DMS153 treated with DMSO at 0.1 percent for 48 hours (cell line): ENCODE data around the gene SLCO3A1.

Source experiments
- DNase-seq: peaks from one replicate; lab custom pipeline; 2025; ENCODE audit not compliant: unreplicated experiment; lab: John Stamatoyannopoulos, UW

The SLCO3A1 gene

DNA sequence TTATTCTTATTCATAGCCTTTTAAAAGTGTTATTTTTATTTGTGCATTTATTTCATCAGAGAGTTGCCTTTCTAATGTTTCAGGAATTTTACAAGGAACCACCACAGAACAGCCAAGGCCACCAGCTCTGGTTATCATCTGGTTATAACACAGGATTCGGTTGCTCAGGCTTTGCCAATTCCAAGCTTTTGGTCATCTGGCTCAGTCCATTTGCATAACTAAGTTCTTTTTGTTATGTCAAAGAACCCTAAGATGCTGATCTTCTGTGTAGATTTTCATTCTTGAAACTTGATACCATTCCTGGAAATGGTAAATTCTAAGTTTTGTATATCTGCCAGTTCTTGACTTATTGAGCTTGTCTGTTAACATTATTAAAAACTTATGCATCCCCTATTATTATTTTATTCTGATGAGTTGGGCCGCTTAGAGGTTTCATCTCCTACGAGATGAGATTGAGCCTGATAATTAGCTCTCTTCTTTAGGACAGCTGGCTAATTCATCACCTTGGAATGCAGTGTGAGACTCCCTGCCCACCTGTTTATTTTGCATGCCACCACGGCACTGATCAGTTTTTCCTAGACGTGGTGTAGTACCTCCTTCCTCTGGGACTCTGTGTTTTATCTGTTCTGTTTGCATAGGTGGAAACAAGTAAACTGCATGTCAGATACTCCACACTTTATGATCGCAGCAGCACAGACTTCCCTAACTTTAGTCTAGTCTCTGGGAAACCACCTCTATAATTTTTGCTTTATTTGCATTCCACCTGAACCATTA lies 264.8 kb downstream of the SLCO3A1 start:
- no peak for DNase-seq

DNA sequence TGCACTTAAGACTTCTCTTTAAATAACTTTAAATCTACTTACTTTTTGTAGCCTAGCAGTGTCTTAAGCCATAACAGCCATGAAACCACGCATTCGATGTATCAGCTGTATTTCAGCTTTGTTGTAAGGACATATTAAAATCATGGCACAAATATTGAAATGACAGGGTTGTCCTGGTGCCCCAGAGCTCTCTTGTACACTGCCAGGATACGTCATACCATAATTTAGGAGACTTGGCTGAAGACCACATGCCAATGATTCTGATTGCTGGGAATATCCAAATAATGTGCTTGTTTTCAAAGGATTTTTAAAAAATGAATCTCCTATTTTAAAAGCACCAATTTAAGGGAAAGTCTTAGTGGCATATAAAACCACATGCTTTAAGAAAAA lies 265.4 kb downstream of the SLCO3A1 start:
- DNase-seq = no peak

DNA sequence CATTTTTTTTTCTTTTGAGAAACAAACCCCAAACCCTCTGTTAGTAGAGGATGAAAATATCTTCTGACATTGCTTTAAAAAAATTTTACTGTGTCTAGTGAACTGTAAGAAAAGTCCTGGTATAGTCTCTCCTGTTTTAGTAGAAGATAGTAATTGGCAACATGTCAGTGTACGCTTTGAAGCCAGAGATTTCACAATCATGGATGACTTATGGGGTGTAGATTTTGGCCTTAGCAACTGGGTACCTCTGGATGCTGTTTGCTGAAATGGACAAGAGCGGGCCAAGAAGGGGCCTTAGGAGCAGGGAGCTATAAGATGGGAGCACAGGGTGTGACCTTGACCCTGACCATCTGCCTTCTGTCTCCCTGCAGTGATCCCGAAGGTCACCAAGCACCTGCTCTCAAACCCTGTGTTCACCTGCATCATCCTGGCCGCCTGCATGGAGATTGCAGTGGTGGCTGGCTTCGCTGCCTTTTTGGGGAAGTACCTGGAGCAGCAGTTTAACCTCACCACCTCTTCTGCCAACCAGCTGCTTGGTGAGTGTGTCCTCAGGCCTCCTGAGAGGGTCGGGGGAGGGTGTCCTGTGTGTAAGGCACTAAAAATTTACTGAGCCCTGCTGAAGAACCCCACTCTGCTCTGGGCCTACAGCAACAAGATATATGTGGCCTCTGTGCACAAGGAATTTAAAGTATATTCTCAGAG lies 266.7 kb downstream of the SLCO3A1 start:
- DNase-seq = no peak

DNA sequence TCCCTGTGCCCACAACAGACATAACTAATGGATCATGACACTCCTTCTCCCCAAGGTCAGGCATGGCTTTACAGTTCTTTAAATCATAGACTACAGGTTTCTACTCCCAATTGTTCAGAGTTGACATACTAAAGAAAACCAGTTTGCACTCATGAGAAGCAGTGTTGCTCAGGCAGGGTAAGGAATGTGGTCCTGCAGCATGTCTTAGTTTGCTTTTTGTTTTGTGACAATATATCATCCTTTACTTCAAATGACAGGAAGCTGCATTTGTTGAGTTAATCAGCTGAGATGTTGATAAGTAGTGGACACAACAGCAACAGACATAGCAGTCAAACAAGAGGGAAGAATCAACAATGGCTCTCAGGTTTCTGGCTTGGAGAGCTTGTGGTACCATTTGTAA lies 267.5 kb downstream of the SLCO3A1 start:
- DNase-seq = no peak

DNA sequence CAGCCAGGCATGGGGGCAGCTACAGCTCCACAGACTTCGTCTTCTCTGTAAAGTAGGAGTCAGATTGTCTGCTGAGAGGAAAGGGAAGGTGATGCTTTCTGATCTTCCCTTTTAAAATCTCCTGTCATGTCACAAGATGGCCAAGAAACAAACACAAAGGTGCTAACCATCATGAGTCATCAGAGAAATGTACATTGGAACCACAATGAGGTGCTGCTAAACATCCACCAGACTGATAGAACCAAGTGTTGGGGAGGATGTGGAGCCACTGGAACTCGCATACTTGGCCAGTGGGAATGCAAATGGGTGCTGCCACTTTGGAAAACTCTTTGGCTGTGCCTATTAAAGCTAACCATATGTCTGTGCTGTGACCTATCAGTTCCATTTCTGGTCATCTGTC lies 268.8 kb downstream of the SLCO3A1 start:
- DNase-seq = no peak

DNA sequence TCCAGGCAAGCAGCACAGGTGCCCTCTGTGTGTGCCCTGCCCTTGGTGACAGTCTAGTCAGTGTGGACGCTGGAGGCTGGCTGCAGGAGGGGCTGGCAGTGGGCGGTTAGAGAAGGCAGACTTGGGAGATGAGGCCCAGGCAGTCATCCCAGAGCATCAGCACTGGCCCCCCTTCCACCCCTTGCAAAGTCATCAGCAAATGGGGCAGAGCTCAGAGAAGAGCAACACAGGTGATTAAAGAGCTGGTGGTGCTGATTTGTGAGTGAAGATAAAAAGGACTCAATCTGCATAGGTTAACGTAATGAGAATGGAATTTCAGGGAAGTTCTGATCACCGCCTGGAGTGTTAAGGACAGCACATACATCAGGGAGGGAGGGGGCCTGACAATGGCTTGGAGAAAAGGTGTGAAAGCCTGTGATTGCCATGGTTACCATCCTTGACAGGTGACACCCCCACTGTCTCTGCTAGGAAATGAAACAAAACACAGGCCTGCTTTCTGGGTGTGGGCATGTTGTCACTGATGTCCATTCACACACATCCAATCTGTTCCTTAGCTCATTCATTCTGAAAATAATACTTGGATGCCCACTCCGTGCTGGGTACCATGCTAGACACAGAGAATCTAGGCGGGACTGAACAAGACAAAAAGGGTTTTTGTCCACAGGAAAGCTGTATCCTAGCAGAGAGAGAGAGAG lies 270.6 kb downstream of the SLCO3A1 start:
- DNase-seq = no peak

DNA sequence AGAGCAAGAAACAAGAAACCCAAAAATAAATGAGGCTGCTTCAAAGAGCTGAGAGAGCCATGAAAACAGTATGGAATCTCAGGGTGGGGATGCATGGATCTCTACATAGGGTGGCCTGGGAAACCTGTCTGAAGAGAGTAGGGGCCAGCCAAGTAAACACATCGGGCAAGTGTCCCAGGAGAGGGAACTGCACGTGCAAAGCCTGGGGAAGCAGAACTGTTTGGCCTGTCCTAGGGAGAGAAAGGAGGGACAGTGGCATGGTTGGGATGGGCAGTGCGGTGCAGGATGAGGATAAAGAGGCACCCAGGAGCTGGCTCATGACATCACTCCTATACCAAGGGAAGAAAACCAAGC lies 271.1 kb downstream of the SLCO3A1 start:
- DNase-seq = no peak

DNA sequence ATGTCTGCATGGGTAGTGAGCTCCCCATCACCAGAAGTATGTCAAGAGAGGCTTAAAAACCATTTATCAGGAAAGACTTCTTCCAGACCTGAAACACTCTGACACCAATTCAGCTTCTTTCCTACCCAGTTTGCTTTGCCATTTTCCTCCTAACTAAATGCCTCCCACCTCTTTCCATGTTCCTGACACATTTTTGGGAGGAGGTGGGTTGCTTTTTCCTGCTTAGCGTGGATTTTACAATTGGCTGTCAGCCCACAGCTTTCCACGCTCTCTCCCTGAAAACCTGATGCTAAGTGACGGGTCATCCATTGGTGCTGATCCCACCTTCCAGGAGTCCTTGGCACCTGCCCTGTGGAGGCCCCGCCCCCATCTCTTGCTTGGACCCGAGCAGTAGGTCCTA lies 275.3 kb downstream of the SLCO3A1 start:
- DNase-seq = no peak

DNA sequence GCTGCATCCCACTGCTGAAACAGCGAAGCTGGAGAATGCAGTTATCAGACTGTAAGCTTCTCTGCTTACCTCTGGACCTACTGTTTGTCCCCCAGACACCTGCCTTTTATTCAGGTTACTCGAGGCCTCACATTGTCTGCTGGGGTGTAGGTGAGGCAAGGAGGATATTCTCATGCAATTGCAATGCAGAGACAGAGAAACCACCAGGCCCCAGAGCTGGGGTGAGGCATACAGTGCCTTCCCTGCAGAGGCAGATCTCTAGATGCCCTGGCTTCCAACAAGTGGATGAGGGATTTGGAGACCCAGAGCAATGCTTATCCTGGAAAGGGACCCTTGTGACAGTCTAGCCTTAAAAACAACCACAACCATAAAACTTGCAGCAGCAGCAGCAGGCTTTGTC lies 276.7 kb downstream of the SLCO3A1 start:
- no peak for DNase-seq

DNA sequence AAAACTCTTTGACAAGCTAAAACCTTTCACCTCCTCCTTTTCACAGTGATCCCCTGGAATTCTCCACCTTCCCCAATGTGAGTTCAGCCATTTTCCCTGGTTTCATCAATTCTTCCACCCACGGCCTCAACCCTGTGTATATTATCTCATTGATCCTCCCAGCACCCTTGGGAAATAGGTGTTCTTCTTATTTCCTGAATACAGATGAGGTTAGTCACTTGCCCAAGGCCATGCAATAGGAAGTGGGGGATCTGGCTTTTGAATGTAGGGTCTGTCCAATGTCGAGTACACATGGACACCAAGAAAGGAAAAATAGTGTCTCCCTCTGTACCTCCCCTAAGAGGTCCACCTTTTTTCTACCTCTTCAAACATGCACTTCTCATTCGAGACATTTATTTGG lies 277.4 kb downstream of the SLCO3A1 start:
- DNase-seq = no peak

DNA sequence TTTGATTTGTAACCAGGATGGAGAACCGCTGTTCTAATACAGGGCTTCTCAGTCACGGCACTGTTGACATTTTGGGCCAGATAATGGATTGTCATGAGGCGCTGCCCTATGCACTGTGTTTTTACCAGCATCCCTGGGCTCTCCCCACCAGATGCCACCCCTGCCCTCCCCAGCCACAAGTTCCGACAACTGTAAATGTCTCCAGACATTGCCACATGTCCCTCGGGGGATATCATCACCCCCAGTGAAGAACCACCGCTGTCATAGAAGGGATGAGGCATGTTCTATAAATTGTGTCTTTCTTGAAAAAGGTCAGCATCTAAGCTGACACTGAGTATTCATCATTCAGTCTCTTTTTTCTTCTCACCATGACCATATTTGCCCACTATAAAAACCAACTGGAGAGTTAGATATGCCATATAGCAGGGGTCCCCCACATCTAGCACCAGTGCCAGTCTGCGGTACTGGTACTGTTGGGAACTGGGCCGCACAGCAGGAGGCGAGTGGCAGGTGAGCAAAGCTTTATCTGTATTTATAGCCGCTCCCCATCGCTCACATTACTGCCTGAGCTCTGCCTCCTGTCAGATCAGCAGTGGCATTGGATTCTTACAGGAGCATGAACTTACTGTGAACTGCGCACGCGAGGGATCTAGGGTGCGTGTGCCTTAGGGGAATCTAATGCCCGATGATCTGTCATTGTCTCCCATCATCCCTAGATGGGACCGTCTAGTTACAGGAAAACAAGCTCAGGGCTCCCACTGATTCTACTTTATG lies 279.7 kb downstream of the SLCO3A1 start:
- DNase-seq = no peak

DNA sequence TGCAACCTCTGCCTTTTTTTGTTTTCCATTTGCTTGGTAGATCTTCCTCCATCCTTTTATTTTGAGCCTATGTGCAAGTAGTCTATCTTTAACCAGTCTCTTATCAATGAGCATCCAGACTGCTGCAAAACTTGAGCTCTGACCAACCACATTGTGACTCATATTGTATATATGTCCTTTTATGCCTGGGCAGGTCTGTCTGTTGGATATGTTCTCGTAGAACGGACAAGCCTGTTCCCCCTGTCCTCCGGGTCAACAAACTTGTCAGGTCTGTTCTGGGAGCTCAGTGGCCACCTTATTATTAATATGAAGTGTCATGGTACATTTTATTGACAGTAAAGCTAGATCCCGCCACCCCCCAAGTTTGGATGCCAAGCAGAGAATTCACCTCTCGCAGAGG lies 287.3 kb downstream of the SLCO3A1 start:
- no peak for DNase-seq

DNA sequence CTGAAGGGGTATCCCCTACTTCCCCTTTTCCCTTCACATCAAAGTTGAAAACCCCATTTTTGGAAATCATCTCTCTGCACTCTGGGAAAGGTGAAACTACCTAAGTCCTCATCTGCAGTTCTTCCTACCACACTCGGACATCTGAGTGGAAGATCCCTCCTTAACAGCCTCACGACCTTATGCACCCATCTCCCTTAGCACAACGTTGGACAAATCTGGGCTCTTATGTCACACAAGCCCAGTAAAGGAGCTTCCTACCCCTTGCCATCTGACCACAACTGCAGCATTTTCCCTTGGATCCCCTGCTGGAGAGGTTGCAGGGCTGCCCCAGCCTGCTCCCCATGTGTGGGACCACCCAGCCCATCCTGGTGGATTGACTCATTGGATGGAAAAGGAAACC lies 288.1 kb downstream of the SLCO3A1 start:
- DNase-seq = no peak

DNA sequence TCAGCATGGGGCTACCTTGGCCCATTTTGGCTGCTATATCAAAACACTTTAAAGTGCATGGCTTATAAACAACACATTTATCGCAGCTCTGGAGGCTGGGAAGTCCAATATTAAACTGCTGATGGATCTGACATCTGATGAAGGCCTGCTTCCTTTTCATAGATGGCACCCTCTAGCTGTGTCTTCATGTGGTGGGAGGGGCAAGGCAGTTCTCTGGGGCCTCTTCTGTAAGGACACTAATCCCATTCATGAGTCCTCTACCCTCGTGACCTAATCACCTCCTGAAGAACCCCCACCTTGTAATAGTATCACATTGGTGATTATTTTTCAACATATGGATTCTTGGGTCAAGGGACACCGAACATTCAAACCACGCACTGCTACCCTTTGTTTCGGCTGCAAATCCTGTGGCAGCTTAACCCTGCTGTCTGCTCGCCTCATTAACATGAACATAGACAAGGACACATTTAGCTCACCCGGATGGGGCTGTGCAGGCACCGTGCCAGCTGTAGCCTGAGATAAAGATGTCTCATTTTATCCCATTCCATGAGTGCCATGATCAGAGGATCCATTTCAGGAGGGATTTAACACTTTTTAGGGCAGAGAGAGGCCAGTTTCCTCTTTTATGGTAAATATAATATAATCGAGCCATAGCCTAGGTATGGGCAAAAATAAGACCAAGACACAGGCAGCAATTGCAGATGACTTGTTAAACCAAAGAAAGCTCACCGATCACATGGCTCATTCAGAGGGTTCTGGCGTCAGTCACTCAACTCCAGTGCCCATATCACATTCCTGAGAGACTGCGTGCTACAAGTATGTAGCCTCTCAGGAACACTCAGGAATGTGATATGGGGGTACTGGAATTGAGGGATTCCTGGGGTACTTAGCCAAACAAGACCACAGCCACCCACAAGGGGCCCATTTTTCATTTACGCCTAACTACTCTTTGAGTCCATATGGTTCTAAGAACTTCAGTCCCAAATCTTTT lies 289.0 kb downstream of the SLCO3A1 start:
- no peak for DNase-seq

DNA sequence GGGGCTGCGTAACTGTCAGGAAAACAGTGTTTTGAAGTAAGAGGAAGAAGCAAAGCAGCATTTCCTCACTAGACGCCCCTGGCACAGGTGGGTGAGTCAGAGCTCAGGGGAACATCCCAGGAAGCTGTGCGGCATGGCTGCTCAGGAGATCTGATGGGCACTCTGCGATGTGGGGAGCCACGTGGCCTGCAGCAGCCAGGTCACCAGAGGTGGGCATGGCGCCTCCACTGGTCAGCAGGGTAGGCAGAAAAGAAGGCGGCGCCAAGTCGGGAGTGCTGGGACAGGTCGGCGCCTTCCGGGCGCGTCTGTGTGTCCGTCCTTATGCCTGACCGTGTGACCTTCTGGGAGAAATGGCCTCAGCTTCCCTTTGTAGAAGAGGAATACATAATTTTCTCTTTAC lies 290.3 kb downstream of the SLCO3A1 start:
- no peak for DNase-seq

DNA sequence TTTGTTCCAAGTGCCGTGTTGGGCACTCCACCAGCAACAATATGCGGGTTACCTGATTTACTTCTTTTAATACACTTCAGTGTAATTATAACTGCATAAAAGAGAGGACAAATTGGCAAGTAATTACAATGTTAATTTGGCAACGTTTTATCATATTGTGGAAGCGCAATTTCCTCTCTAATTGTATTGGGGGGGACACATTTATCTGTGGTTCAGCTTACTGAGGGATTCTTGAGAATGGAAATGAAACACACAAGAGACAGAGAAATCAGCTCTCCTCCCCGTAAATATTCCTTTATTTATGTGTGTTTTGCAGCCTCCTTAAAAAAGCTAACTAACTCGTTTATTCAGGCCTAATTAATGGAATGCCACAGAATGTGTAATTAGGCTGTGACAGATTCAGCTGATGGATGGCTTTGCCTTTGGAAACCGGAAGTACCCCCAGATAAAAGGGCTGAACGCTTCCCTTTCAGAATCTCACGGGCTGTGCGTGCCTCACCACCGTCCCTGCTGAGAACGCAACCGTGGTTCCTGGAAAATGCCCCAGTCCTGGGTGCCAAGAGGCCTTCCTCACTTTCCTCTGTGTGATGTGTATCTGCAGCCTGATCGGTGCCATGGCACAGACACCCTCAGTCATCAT lies 293.1 kb downstream of the SLCO3A1 start:
- DNase-seq = no peak

DNA sequence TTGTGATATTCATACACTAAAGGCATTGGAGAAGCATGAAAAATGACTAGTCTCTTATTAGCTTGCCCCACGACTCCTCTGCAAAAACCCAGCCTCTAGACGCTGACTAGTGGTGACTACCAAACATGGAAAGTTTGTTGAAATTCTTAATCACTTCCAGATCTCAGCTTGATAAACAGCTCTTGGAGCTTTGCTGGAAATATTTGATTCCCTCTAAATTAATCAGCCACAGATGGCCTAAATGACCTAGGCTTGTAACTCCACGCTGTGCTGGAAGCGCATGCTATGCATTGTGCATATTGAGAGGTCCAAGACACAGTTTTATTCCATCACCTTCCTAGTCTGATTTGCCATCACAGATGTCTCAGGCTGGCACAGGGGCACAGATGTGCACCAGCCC lies 295.5 kb downstream of the SLCO3A1 start:
- DNase-seq = no peak

DNA sequence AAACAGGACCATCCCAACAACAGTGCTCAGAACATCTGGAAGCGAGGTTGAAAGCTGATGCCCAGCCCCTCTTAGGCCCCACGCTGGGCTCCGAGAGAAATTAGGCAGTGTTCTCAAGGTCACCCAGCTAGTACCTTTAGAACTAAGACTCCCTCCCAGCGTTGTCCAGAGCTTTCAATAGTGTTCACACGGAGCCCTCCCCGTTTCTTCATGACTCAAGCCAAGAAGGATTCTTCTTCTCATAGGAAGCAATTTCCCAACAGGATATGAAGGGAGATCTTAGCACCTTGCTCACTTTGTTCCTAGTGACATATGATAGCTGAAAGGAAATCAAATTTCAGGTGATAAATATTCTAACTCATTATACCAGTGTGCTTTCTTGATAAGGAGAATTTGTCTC lies 296.0 kb downstream of the SLCO3A1 start:
- DNase-seq = no peak

DNA sequence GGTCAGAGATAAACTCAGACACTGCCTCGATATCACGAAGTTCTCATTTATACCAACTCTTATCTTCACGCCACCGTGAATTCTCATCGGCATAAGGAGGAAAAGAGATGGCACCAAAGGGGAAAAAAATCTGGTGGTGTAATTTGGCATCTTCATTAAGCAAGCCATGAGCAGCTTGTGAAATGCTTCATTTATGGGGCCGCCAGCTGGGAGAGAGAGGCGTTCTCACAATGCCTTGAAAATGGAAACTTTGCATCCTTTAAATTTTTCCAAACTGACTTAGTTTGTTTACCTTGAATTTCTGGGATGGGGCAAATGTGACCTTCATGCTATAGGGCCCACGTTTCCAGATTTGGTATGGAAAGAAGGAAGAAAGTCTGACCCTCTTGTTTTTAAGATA lies 297.7 kb downstream of the SLCO3A1 start:
- DNase-seq = no peak

DNA sequence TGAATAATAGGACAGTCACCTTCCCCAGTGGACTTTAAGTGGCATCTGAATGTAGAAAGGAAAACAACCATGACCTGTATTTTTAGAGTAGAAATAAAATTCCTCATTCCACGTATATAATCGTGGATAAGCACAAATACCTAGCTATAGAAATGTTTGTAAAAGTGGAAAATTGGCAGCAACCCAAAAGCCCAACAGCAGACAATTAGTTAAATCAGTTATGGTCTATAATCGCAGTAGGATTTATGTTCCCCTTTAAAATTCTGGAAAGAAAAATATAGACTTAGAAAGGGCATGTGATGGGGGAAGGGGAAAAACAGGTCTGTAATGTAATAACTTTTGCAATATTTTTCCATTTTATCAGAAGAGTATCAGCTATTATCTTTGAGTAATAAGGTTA lies 298.2 kb downstream of the SLCO3A1 start:
- DNase-seq = no peak
